SU-DHL-6 (cell line): Measurements from ENCODE around the gene GIPR.

Experiments
- CTCF ChIP-seq: fragments of 200-600 bp; sonication (generic); IDR thresholded peaks from one replicate; pipeline ENCODE4 v1.5.1; 2017; ENCODE audit warnings: antibody characterized with exemption, mild to moderate bottlenecking, low read length, moderate library complexity; ENCODE audit not compliant: insufficient read depth, poor library complexity, severe bottlenecking
- EZH2phosphoT487 ChIP-seq: fragments of 200-600 bp; sonication (generic), shearing (Covaris generic); conservative IDR thresholded peaks from 2 replicates; pipeline ENCODE4 v1.6.1; 2018; ENCODE audit warnings: mild to moderate bottlenecking, antibody characterized with exemption, low read length, moderate library complexity, mixed read lengths

- TF ChIP-seq CTCF = peak; percentile 12
- TF ChIP-seq EZH2phosphoT487 = no peak
Observed at GRCh38 chr19:45717131-45717982, 49.3 kb downstream of the GIPR start.
